HCT116 (cell line): ENCODE data around the gene RAP1A. TPM values are rescaled to one million over a fixed set of nuclear protein-coding genes. Genes with fewer than 3 reads are reported as not detected.

Source experiments
- ATAC-seq: fragments of 200-7000 bp; cut with Tn5 transposase; 2 replicates; pipeline ENCODE4 v1.9.1; 2020; ENCODE audit warnings: mild to moderate bottlenecking, moderate library complexity
- BruUV-seq: library from RNA; stranded (reverse); fragments of 400-500 nt; replicated peaks from 2 replicates; lab custom pipeline; 2021; lab: Mats Ljungman, UMichigan
- CTCF ChIA-PET: fragments of 300-600 bp; sonication (Branson Sonifier 250); formaldehyde crosslinking; loops from one replicate; lab custom pipeline; 2021; ENCODE audit warnings: antibody characterized with exemption; lab: Charles Lee
- POLR2A ChIA-PET: fragments of 300-600, 350-600 bp; sonication (Branson Sonifier 250); formaldehyde crosslinking; loops from one replicate; lab custom pipeline; 2021; ENCODE audit warnings: antibody characterized with exemption; lab: Charles Lee
- RAD21 ChIA-PET, 2 experiments: fragments of 300-600 bp; sonication (Branson Sonifier 250); formaldehyde crosslinking; loops; one replicate each; lab custom pipeline; 2023; ENCODE audit warnings: low total read pairs in 2 of 2; ENCODE audit not compliant: uncharacterized antibody in 2 of 2, unreplicated experiment in 2 of 2, low non-redundant PET in 1 of 2; lab: Charles Lee
- DNase-seq: peaks from one replicate; pipeline ENCODE4 v3.0.0-alpha.2; 2010; ENCODE audit warnings: low read depth, low spot score
- H2AFZ ChIP-seq: fragments of 200-600 bp; shearing (Covaris generic), sonication (generic); 2 replicates; pipeline ENCODE4 v1.6.1; 2017; ENCODE audit warnings: low read depth, mixed run types, mixed read lengths, antibody characterized with exemption, low read length; ENCODE audit not compliant: poor library complexity, severe bottlenecking
- H3K27ac ChIP-seq: 2 replicates; pipeline ENCODE4 v1.5.1; 2012; ENCODE audit warnings: low read depth, low read length
- H3K27me3 ChIP-seq: fragments of 200-600 bp; sonication (generic); 2 replicates; pipeline ENCODE4 v1.6.1; 2016; ENCODE audit warnings: mixed run types, low read length, mixed read lengths; ENCODE audit not compliant: insufficient read depth
- H3K36me3 ChIP-seq, 2 experiments: fragments of 200-500 bp in 1 of 2; fragments of 200-600 bp in 1 of 2; sonication (Bioruptor generic) in 1 of 2; sonication (generic) in 1 of 2; 2 replicates each; pipeline versions ENCODE4 v1.5.1 to v1.6.1; 2014 to 2016; ENCODE audit warnings: low read length in 2 of 2, inconsistent platforms in 1 of 2, mixed read lengths in 1 of 2, mixed run types in 1 of 2; ENCODE audit not compliant: insufficient read depth in 2 of 2, control insufficient read depth in 1 of 2
- H3K4me1 ChIP-seq, 2 experiments: fragments of 200-600 bp in 1 of 2; sonication (generic) in 1 of 2; 2 replicates each; pipeline versions ENCODE4 v1.5.1 to v1.6.1; 2012 to 2017; ENCODE audit warnings: low read length in 2 of 2, inconsistent platforms in 1 of 2, mild to moderate bottlenecking in 1 of 2, mixed read lengths in 1 of 2, mixed run types in 1 of 2, moderate library complexity in 1 of 2; ENCODE audit not compliant: insufficient read depth in 2 of 2, control insufficient read depth in 1 of 2
- H3K4me2 ChIP-seq: fragments of 200-600 bp; sonication (generic); 2 replicates; pipeline ENCODE4 v1.6.1; 2017; ENCODE audit warnings: mixed run types, low read length, mixed read lengths
- H3K4me3 ChIP-seq, 2 experiments: fragments of 200-600 bp in 1 of 2; sonication (generic) in 1 of 2; replicated peaks in 1 of 2; 2 replicates each; pipeline ENCODE4 v1.5.1; 2011 to 2016; ENCODE audit warnings: low read length in 2 of 2, control low read depth in 1 of 2, low read depth in 1 of 2, mild to moderate bottlenecking in 1 of 2, mixed read lengths in 1 of 2, mixed run types in 1 of 2
- H3K79me2 ChIP-seq: fragments of 200-600 bp; sonication (generic); 2 replicates; pipeline ENCODE4 v1.6.1; 2017; ENCODE audit warnings: mild to moderate bottlenecking, mixed run types, low read length, moderate library complexity, mixed read lengths; ENCODE audit not compliant: insufficient read depth
- H3K9ac ChIP-seq: fragments of 200-600 bp; sonication (generic); 2 replicates; pipeline ENCODE4 v1.6.1; 2016; ENCODE audit warnings: low read length, mixed read lengths
- H3K9me2 ChIP-seq: fragments of 200-600 bp; sonication (generic), shearing (Covaris generic); 2 replicates; pipeline ENCODE4 v1.6.1; 2017; ENCODE audit warnings: mixed run types, mild to moderate bottlenecking, moderate library complexity; ENCODE audit not compliant: insufficient read depth
- H3K9me3 ChIP-seq, 2 experiments: fragments of 200-500 bp in 1 of 2; fragments of 200-600 bp in 1 of 2; sonication (Bioruptor generic) in 1 of 2; sonication (generic) in 1 of 2; 2 replicates each; pipeline ENCODE4 v1.6.1; 2014 to 2017; ENCODE audit warnings: low read length in 2 of 2, mixed read lengths in 2 of 2, inconsistent platforms in 1 of 2, low read depth in 1 of 2, mild to moderate bottlenecking in 1 of 2, mixed run types in 1 of 2, moderate library complexity in 1 of 2; ENCODE audit not compliant: control insufficient read depth in 1 of 2, insufficient read depth in 1 of 2
- H4K20me1 ChIP-seq: fragments of 200-600 bp; sonication (generic), shearing (Covaris generic); 2 replicates; pipeline ENCODE4 v1.6.1; 2017; ENCODE audit warnings: mixed run types, mild to moderate bottlenecking, moderate library complexity; ENCODE audit not compliant: insufficient read depth
- CBX3 ChIP-seq: IDR thresholded peaks from 2 replicates; pipeline ENCODE4 v1.6.1; 2012; ENCODE audit warnings: low read depth
- EGR1 ChIP-seq: IDR thresholded peaks from 2 replicates; pipeline ENCODE4 v1.6.1; 2012; ENCODE audit warnings: low read depth
- ELF1 ChIP-seq: IDR thresholded peaks from 2 replicates; pipeline ENCODE4 v1.6.1; 2012; ENCODE audit warnings: low read depth, borderline replicate concordance
- FOSL1 ChIP-seq: IDR thresholded peaks from 2 replicates; pipeline ENCODE4 v1.6.1; 2012; ENCODE audit warnings: low read depth
- JUND ChIP-seq: IDR thresholded peaks from 2 replicates; pipeline ENCODE4 v1.6.1; 2012
- POLR2AphosphoS5 ChIP-seq: IDR thresholded peaks from 2 replicates; pipeline ENCODE4 v1.6.1; 2011; ENCODE audit warnings: mild to moderate bottlenecking, low read depth, low read length, moderate library complexity
- RAD21 ChIP-seq: IDR thresholded peaks from 2 replicates; pipeline ENCODE4 v1.6.1; 2012; ENCODE audit warnings: low read depth, mild to moderate bottlenecking
- SP1 ChIP-seq: IDR thresholded peaks from 2 replicates; pipeline ENCODE4 v1.6.1; 2012; ENCODE audit warnings: low read depth
- SRF ChIP-seq: IDR thresholded peaks from 2 replicates; pipeline ENCODE4 v1.6.1; 2012; ENCODE audit warnings: low read depth
- ZFX ChIP-seq: fragments of 450-650 bp; IDR thresholded peaks from 2 replicates; pipeline ENCODE4 v1.6.1; 2017
- ZNF274 ChIP-seq: fragments of 200-500 bp; sonication (Bioruptor generic); IDR thresholded peaks from 2 replicates; pipeline ENCODE4 v1.6.1; 2014; ENCODE audit warnings: mild to moderate bottlenecking, low read depth, low read length, inconsistent platforms
- intact Hi-C: fragments of 100-400 bp; cut with micrococcal nuclease; formaldehyde crosslinking; loops from 2 replicates; pipeline ENCODE4 v1.10.0; 2022
- total RNA-seq: library from RNA; stranded (reverse); gene quantifications from one replicate; pipeline ENCODE4 v1.2.1, GENCODE V29; 2021; ENCODE audit not compliant: unreplicated experiment
- TF ChIP-seq, protein P1 (sequence below): IDR thresholded peaks from 2 replicates; pipeline ENCODE4 v1.6.1; 2012
- TF ChIP-seq, protein P2 (sequence below): IDR thresholded peaks from 2 replicates; pipeline ENCODE4 v1.6.1; 2012
- TF ChIP-seq, protein P3 (sequence below): IDR thresholded peaks from 2 replicates; pipeline ENCODE4 v1.6.1; 2011; ENCODE audit warnings: mild to moderate bottlenecking, low read length, moderate library complexity; ENCODE audit not compliant: insufficient replicate concordance; ENCODE audit errors: extremely low read depth

The RAP1A gene
- total RNA-seq, 1 experiment from 2014 or later, result 46.2 TPM

DNA sequence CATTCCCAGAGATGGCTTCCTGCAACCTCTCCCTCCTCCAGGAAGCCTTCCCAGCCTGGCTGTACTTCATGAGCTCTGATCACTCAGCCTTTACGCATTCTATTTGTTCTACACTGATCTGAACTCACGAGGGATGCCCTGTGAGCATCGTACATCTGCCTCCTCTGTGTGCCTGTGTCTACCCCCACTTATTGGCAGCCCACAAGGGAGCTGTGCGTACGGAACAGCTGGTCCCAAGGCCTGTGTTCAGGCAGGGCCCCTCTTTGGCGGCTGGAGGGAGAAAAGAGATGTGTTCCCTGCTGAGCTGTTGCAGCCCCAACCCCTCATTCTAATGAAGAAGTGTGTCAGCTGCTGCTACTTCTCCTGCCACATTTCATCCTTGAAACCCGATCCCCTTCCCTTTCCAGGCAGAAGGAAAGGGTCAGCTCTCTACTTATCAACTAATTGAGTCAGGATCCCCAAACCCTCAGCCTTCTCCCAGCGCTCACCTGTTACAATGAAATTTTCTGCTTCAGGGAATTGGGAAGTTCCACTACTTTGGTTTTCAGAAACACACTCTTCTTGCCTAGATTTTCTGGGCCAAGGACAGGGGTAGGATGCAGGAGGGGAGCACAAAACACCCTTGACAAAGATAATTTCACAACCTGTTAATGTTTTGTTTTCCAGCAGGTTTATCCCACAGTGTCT is 116.4 kb downstream of the RAP1A start:
- no peaks in the 10 kb centered on the region for H3K36me3 ChIP-seq
- TF ChIP-seq JUND, result no peak
- TF ChIP-seq, protein P1, sequence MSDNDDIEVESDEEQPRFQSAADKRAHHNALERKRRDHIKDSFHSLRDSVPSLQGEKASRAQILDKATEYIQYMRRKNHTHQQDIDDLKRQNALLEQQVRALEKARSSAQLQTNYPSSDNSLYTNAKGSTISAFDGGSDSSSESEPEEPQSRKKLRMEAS, result no peak
- TF ChIP-seq ELF1, result no peak
- TF ChIP-seq RAD21, result no peak
- no peak for TF ChIP-seq SP1
- no peak for TF ChIP-seq SRF
- no peak for TF ChIP-seq EGR1
- TF ChIP-seq, protein P2, sequence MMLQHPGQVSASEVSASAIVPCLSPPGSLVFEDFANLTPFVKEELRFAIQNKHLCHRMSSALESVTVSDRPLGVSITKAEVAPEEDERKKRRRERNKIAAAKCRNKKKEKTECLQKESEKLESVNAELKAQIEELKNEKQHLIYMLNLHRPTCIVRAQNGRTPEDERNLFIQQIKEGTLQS, result no peak
- TF ChIP-seq ZFX, result no peak
- no peak for TF ChIP-seq ZNF274
- TF ChIP-seq, protein P3, sequence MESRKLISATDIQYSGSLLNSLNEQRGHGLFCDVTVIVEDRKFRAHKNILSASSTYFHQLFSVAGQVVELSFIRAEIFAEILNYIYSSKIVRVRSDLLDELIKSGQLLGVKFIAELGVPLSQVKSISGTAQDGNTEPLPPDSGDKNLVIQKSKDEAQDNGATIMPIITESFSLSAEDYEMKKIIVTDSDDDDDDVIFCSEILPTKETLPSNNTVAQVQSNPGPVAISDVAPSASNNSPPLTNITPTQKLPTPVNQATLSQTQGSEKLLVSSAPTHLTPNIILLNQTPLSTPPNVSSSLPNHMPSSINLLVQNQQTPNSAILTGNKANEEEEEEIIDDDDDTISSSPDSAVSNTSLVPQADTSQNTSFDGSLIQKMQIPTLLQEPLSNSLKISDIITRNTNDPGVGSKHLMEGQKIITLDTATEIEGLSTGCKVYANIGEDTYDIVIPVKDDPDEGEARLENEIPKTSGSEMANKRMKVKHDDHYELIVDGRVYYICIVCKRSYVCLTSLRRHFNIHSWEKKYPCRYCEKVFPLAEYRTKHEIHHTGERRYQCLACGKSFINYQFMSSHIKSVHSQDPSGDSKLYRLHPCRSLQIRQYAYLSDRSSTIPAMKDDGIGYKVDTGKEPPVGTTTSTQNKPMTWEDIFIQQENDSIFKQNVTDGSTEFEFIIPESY, result no peak
- no peak for TF ChIP-seq POLR2AphosphoS5
- no peak for TF ChIP-seq FOSL1
- TF ChIP-seq CBX3, result no peak
- no peak overlapping the region for H3K27ac ChIP-seq
- DNase-seq, result no peak
- no peak overlapping the region for H2AFZ ChIP-seq
- ChIA-PET POLR2A (interaction anchor here (1.2 kb wide), 1 partner anchor 8 kb away, joined by 3 read pairs; no protein-coding TSS in a partner anchor), RAD21 (no interaction called here), CTCF (interaction anchor here (1.2 to 1.8 kb wide), 3 partner anchors 11 to 22 kb away, joined by 3 to 8 read pairs (median 7); no protein-coding TSS in a partner anchor)
- H3K9me2 ChIP-seq, result no peaks in the 10 kb centered on the region
- no peaks in the 10 kb centered on the region for H3K27me3 ChIP-seq
- H4K20me1 ChIP-seq, result no peaks in the 10 kb centered on the region
- H3K4me2 ChIP-seq, result no peak overlapping the region
- H3K79me2 ChIP-seq, result no peaks in the 10 kb centered on the region
- no peaks in the 10 kb centered on the region for H3K9me3 ChIP-seq
- H3K4me1 ChIP-seq, result peaks cover 15 to 28% of the 10 kb centered on the region in 2 experiments; a peak in 3 of 4 replicates
- intact Hi-C loops, result no loop called here
- no peak overlapping the region for H3K9ac ChIP-seq
- H3K4me3 ChIP-seq, result no peak overlapping the region
- BruUV-seq, result no TSS peak
- no peak for ATAC-seq
